ENCODE measurements around the gene LONRF3.
"Not testable (repeated sequence)": the region's sequence is repeated elsewhere in the genome, so short reads cannot be mapped to it uniquely, and the experiment has no call there.

Gene LONRF3

DNA sequence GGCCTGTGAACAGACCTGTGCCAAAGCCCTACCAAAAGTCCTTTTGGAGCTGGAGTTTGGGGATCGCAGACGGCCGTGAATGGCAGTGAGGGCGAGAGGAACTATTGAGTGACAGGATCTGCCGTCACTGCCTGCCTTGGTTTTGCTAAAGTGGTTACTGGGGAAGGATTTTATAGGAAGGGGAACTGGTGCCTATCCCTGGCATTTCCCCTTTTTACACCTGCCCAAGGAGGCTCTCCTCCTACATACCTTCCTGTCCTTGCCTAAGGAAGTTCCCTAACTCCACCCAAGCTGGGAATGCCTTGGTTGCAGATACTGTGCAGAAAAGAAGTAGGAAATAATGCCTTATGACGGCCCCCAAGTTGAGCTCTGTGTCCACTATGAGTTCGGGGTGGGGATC, 14.5 kb downstream of the LONRF3 start:
- TF ChIP-seq, protein P1, sequence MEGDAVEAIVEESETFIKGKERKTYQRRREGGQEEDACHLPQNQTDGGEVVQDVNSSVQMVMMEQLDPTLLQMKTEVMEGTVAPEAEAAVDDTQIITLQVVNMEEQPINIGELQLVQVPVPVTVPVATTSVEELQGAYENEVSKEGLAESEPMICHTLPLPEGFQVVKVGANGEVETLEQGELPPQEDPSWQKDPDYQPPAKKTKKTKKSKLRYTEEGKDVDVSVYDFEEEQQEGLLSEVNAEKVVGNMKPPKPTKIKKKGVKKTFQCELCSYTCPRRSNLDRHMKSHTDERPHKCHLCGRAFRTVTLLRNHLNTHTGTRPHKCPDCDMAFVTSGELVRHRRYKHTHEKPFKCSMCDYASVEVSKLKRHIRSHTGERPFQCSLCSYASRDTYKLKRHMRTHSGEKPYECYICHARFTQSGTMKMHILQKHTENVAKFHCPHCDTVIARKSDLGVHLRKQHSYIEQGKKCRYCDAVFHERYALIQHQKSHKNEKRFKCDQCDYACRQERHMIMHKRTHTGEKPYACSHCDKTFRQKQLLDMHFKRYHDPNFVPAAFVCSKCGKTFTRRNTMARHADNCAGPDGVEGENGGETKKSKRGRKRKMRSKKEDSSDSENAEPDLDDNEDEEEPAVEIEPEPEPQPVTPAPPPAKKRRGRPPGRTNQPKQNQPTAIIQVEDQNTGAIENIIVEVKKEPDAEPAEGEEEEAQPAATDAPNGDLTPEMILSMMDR (IDR thresholded peaks at IDR 0.05) = no peak
- H3K27ac ChIP-seq = no peak overlapping the region
- H3K27me3 ChIP-seq = no peaks in the 10 kb centered on the region
- no peak overlapping the region for H3K4me3 ChIP-seq
- intact Hi-C loops (cut with DNase I; ENCODE audit: low total_unique reads) = no loop called here
- no peak for DNase-seq
- peaks cover 8 to 38% (median 29%) of the 10 kb centered on the region in 3 donors for H3K36me3 ChIP-seq
- no peaks in the 10 kb centered on the region for H3K9me3 ChIP-seq
- no peaks in the 10 kb centered on the region for H3K4me1 ChIP-seq

DNA sequence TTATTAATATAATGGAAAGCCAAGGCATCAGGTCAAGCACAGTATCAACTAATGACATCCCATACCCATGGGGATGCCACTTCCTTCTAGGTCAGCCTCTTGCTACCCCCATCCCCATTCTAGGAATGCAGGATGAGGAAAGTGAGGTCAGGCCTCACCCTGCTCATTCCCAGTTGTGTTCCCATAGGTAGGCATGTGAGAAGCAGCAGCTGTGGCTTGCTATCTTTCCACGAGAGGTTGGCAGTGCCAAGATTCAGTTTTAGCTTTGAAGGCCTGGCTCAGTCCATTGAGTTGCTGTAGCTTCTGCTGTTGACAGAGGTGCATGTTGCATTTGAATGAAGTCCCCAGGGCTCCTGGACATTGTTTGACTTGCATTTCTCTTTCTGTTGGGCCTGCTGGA, 15.5 kb downstream of the LONRF3 start:
- Histone ChIP-seq H3K27me3 (no peaks in the 10 kb centered on the region), H3K4me3 (no peak overlapping the region), H3K4me1 (no peaks in the 10 kb centered on the region), H3K36me3 (peaks cover 8 to 38% (median 29%) of the 10 kb centered on the region in 3 donors), H3K9me3 (no peaks in the 10 kb centered on the region), H3K27ac (no peak overlapping the region)
- DNase-seq = no peak
- TF ChIP-seq, protein P1 (IDR thresholded peaks at IDR 0.05) = no peak
- intact Hi-C loops (cut with DNase I; ENCODE audit: low total_unique reads) = no loop called here

GRCh38 chrX:118990512-118991227, 16.3 kb downstream of the LONRF3 start:
- peaks cover 8 to 38% (median 29%) of the 10 kb centered on the region in 3 donors for H3K36me3 ChIP-seq
- H3K4me1 ChIP-seq = no peaks in the 10 kb centered on the region
- no peaks in the 10 kb centered on the region for H3K9me3 ChIP-seq
- TF ChIP-seq, protein P1 (IDR thresholded peaks at IDR 0.05) = no peak
- no peak for DNase-seq
- intact Hi-C loops (cut with DNase I; ENCODE audit: low total_unique reads) = no loop called here
- H3K27me3 ChIP-seq = no peaks in the 10 kb centered on the region
- no peak overlapping the region for H3K27ac ChIP-seq
- no peak overlapping the region for H3K4me3 ChIP-seq

DNA sequence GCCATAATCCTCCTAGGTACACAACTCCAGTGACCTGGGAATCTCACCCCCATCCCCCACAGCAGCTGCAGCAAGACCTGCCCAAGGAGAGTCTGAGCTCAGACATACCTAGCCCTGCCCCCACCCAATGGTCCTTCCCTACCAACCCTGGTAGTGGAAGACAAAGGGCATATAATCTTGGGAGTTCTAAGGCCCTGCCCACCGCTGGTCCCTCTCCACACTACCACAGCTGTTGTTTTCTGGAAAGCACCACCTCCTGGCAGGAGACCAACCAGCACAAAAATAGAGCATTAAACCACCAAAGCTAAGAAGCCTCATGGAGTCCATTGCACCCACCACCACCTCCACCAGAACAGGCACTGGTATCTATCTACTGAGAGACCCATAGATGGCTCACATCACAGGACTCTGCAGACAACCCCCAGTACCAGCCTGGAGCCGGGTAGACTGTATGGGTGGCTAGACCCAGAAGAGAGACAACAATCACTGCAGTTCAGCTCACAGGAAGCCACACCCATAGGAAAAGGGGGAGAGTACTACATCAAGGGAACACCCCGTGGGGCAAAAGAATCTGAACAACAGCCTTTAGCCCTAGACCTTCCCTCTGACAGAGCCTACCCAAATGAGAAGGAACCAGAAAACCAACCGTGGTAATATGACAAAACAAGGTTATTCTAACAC, 18.2 kb downstream of the LONRF3 start:
- H3K27ac ChIP-seq; H3K4me1 ChIP-seq; DNase-seq; H3K27me3 ChIP-seq; H3K9me3 ChIP-seq; H3K4me3 ChIP-seq; intact Hi-C loops (cut with DNase I; ENCODE audit: low total_unique reads): not testable (repeated sequence)
- H3K36me3 ChIP-seq = peaks cover 8 to 38% (median 24%) of the 10 kb centered on the region in 3 donors

DNA sequence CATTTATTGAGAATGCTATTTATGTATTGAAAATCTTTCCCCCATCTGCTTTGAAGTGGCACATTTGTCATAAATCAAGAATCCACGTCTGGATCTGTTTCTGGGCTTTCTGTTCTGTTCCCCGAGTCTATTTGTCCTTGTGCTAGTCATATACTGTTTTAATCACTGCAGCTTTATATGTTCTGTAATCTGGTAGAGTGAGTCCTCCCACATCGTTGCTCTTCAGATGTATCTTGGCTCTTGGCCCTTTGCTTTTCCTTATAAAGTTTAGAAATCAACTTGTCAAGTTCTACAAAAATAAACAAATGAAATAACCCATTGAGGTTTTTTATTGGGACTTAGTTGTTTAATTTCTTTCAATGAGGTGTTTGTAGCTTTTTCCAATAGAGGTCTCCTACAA, 29.0 kb downstream of the LONRF3 start:
- no peak overlapping the region for H3K4me3 ChIP-seq
- no peak for DNase-seq
- H3K9me3 ChIP-seq = no peaks in the 10 kb centered on the region
- intact Hi-C loops (cut with DNase I; ENCODE audit: low total_unique reads) = loop anchor here (10.0 kb wide), 1 partner anchor 159 kb away; no protein-coding TSS in a partner anchor
- TF ChIP-seq, protein P1 (IDR thresholded peaks at IDR 0.05) = no peak
- no peaks in the 10 kb centered on the region for H3K36me3 ChIP-seq
- H3K27me3 ChIP-seq = no peaks in the 10 kb centered on the region
- H3K27ac ChIP-seq = no peak overlapping the region
- peaks cover 0 to 4% (median 0%) of the 10 kb centered on the region in 4 donors for H3K4me1 ChIP-seq

DNA sequence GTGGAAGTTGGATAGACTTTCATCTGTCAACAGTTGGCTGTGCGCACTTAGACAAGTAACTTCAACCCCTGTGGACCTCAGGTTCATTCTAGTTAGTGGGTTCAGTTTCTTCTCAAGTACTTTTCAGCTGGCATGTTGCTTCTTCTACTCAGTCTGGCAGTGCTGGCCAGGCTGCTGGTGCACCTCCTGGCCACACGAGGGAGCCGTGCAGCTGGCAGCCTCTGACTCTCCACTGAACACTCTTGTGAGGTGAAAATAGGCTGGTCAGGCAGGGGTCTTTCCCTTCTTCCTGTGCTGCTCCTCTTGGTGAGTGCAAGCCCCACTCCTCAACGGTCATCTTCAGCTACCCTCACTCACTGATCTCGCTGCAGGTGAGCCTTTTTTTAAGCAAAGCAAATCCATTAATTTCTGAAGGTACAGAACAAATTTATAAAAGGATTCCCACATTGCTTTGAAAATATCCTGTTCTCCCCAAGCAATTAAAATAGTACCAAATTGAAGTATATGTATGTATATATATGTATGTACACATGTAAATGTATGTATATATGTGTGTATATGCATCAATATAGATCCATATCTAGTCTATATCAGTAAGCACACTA, 30.6 kb downstream of the LONRF3 start:
- DNase-seq = peak; percentile 36 to 64
- no peaks in the 10 kb centered on the region for H3K27me3 ChIP-seq
- peaks cover 0 to 4% (median 0%) of the 10 kb centered on the region in 4 donors for H3K4me1 ChIP-seq
- TF ChIP-seq, protein P1 (IDR thresholded peaks at IDR 0.05) = peak; percentile 63 to 76
- peaks cover 0 to 11% (median 10%) of the 10 kb centered on the region in 3 donors for H3K36me3 ChIP-seq
- no peak overlapping the region for H3K4me3 ChIP-seq
- intact Hi-C loops (cut with DNase I; ENCODE audit: low total_unique reads) = loop anchor here (10.0 kb wide), 1 partner anchor 160 kb away; no protein-coding TSS in a partner anchor
- no peak overlapping the region for H3K27ac ChIP-seq
- no peaks in the 10 kb centered on the region for H3K9me3 ChIP-seq
